Calu3 (cell line): Measurements from ENCODE around the gene STRIP1. TPM values are rescaled to one million over a fixed set of nuclear protein-coding genes. Genes with fewer than 3 reads are reported as not detected.

Experiments used
- BruUV-seq: library from RNA; stranded (reverse); fragments of 400-500 nt; replicated peaks from 2 replicates; lab custom pipeline; 2021; lab: Mats Ljungman, UMichigan
- CTCF ChIA-PET: fragments of 300-600 bp; sonication (Branson Sonifier 250); formaldehyde crosslinking; loops from one replicate; lab custom pipeline; 2022; ENCODE audit warnings: antibody characterized with exemption; lab: Charles Lee
- DNase-seq: peaks from one replicate; pipeline ENCODE4 v3.0.0; 2022
- H3K27ac Mint-ChIP-seq: one replicate; pipeline ENCODE4 v1.8.0; 2022; ENCODE audit warnings: mixed read lengths; ENCODE audit not compliant: unreplicated experiment
- H3K27me3 Mint-ChIP-seq: one replicate; pipeline ENCODE4 v1.8.0; 2022; ENCODE audit warnings: mixed read lengths; ENCODE audit not compliant: unreplicated experiment
- H3K36me3 Mint-ChIP-seq: one replicate; pipeline ENCODE4 v1.8.0; 2022; ENCODE audit warnings: mild to moderate bottlenecking, moderate library complexity, mixed read lengths; ENCODE audit not compliant: insufficient read depth, unreplicated experiment
- H3K4me1 Mint-ChIP-seq: one replicate; pipeline ENCODE4 v1.8.0; 2022; ENCODE audit warnings: mild to moderate bottlenecking, low read depth, mixed read lengths; ENCODE audit not compliant: unreplicated experiment
- H3K4me3 Mint-ChIP-seq: one replicate; pipeline ENCODE4 v1.8.0; 2022; ENCODE audit warnings: mild to moderate bottlenecking, low read depth, moderate library complexity, mixed read lengths; ENCODE audit not compliant: unreplicated experiment
- H3K9me3 Mint-ChIP-seq: one replicate; pipeline ENCODE4 v1.8.0; 2022; ENCODE audit warnings: low read depth, mixed read lengths; ENCODE audit not compliant: unreplicated experiment
- CTCF ChIP-seq: fragments of 200-600 bp; IDR thresholded peaks from one replicate; pipeline ENCODE4 v1.8.0; 2022; ENCODE audit warnings: antibody characterized with exemption; ENCODE audit not compliant: unreplicated experiment
- intact Hi-C: fragments of 100-400 bp; cut with micrococcal nuclease; formaldehyde crosslinking; loops from one replicate; pipeline ENCODE4 v1.10.0; 2022; ENCODE audit not compliant: unreplicated experiment
- total RNA-seq: library from RNA; stranded (reverse); gene quantifications from 2 replicates; pipeline ENCODE4 v1.2.3, GENCODE V29; 2022

The STRIP1 gene
- total RNA-seq, 1 experiment from 2014 or later = 27.5 TPM

GRCh38 chr1:110062612-110063011 is 28.2 kb downstream of the STRIP1 start:
- no TSS peak for BruUV-seq
- DNase-seq = no peak
- no peak overlapping the region for H3K27ac Mint-ChIP-seq
- H3K36me3 Mint-ChIP-seq = no peaks in the 10 kb centered on the region
- intact Hi-C loops = no loop called here
- no peak for TF ChIP-seq CTCF
- no peak overlapping the region for H3K4me3 Mint-ChIP-seq
- CTCF ChIA-PET = interaction anchor here (0.6 kb wide), 1 partner anchor 18 kb away, joined by 3 read pairs; no protein-coding TSS in a partner anchor
- no peaks in the 10 kb centered on the region for H3K4me1 Mint-ChIP-seq
- H3K9me3 Mint-ChIP-seq = no peaks in the 10 kb centered on the region
- no peaks in the 10 kb centered on the region for H3K27me3 Mint-ChIP-seq

GRCh38 chr1:110063781-110064180 is 29.4 kb downstream of the STRIP1 start:
- H3K27me3 Mint-ChIP-seq = no peaks in the 10 kb centered on the region
- no peak overlapping the region for H3K4me3 Mint-ChIP-seq
- CTCF ChIA-PET = no interaction called here
- BruUV-seq = no TSS peak
- no peaks in the 10 kb centered on the region for H3K4me1 Mint-ChIP-seq
- no peak for DNase-seq
- no peaks in the 10 kb centered on the region for H3K9me3 Mint-ChIP-seq
- intact Hi-C loops = no loop called here
- no peak overlapping the region for H3K27ac Mint-ChIP-seq
- no peak for TF ChIP-seq CTCF
- no peaks in the 10 kb centered on the region for H3K36me3 Mint-ChIP-seq

- CTCF ChIA-PET = no interaction called here
- no peaks in the 10 kb centered on the region for H3K9me3 Mint-ChIP-seq
- no peaks in the 10 kb centered on the region for H3K4me1 Mint-ChIP-seq
- H3K4me3 Mint-ChIP-seq = no peak overlapping the region
- DNase-seq = no peak
- intact Hi-C loops = no loop called here
- BruUV-seq = no TSS peak
- TF ChIP-seq CTCF = no peak
- H3K27ac Mint-ChIP-seq = no peak overlapping the region
- no peaks in the 10 kb centered on the region for H3K36me3 Mint-ChIP-seq
- no peaks in the 10 kb centered on the region for H3K27me3 Mint-ChIP-seq
Observed at GRCh38 chr1:110064576-110065337, 30.3 kb downstream of the STRIP1 start.

GRCh38 chr1:110065841-110066240 is 31.4 kb downstream of the STRIP1 start:
- CTCF ChIA-PET = no interaction called here
- intact Hi-C loops = no loop called here
- Mint-ChIP-seq H3K36me3 (no peaks in the 10 kb centered on the region), H3K9me3 (no peaks in the 10 kb centered on the region), H3K4me1 (no peaks in the 10 kb centered on the region), H3K4me3 (no peak overlapping the region), H3K27ac (no peak overlapping the region), H3K27me3 (no peaks in the 10 kb centered on the region)
- no peak for DNase-seq
- no TSS peak for BruUV-seq
- no peak for TF ChIP-seq CTCF
